ENCODE results near the gene PTGES. TPM values are rescaled to one million over a fixed set of nuclear protein-coding genes. Genes with fewer than 3 reads are reported as not detected.
"Not testable (repeated sequence)": the region's sequence is repeated elsewhere in the genome, so short reads cannot be mapped to it uniquely, and the experiment has no call there.

The PTGES gene, protein sequence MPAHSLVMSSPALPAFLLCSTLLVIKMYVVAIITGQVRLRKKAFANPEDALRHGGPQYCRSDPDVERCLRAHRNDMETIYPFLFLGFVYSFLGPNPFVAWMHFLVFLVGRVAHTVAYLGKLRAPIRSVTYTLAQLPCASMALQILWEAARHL
- total RNA-seq: 0.09 and 0.12 TPM in 2 replicates

DNA sequence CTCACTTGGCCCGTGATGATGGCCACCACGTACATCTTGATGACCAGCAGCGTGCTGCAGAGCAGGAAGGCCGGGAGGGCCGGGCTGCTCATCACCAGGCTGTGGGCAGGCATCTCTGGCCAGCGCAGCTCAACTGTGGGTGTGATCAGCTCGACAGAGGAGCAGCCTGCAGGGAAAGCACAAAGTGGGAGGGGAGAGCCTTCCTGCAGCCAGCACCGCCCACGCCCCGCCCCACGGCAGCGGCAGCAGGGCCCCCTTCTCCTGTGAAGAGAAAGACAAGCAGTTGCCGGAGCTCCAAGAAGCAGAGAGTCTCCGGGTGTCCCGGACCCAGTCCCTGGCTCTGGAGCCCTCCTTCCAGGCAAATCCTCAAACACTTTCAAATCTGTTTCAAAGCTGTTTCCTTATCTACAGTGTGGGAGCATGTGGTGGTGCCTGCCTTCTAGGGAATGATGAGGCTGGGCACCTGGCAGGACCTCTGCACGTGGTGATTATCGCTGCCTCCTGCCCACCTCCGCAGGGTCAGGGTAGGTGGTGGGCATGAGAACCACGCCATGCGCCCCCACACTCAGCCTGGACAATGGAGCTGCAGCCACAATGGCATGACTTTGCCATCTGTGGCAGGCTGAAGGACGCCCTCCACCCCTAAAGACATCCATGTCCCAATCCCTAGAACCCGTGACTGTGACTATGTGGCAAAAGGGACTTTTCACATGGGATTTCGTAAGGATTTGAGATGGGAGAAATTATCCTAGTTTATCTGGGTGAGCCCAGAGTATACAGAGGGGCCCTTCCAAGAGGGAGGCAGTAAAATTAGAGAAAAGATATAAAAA is at the start of gene PTGES:
TSS of gene PTGES (minus strand) at position 143 of the 830 bp plus-strand sequence. CDS start at position 113, 30 bp downstream.
- intact Hi-C loops (cut with micrococcal nuclease): no loop called here
- Mint-ChIP-seq H3K27me3 (peaks cover 12% of the 10 kb centered on the region), H3K36me3 (ENCODE audit: low read depth) (no peaks in the 10 kb centered on the region), H3K4me1 (peaks cover 18% of the 10 kb centered on the region), H3K9me3 (no peaks in the 10 kb centered on the region), H3K4me3 (peak within 1 kb of the TSS; percentile 37), H3K27ac (no peak within 1 kb of the TSS)
- DNase-seq: peak; percentile 89

DNA sequence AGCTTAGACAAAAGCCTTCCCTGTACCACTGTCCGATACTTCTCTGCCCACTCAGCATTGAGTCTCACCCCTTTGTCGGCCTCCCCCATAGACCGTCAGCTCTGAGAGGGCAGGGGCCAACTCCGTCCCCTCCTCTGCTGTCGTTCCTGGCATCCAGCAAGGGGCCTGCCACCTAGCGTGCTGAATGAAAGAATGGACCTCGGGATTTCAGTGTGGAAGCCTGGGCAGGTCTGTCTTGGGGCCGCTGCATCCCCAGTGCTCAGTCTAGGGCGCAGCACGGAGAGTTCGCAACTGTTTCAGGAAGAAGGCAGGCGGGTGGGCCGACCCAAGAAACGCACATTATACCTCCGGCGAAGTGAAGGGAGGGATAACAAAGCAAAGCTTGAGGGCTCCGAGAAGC is 48.7 kb upstream of the PTGES start:
- intact Hi-C loops (cut with micrococcal nuclease): no loop called here
- peaks cover 16% of the 10 kb centered on the region for H3K36me3 Mint-ChIP-seq (ENCODE audit: low read depth)
- peaks cover 20% of the 10 kb centered on the region for H3K4me1 Mint-ChIP-seq
- peak overlapping the region; percentile 62 for H3K4me3 Mint-ChIP-seq
- no peaks in the 10 kb centered on the region for H3K9me3 Mint-ChIP-seq
- no peaks in the 10 kb centered on the region for H3K27me3 Mint-ChIP-seq
- H3K27ac Mint-ChIP-seq: peak overlapping the region; percentile 7
- no peak for DNase-seq

DNA sequence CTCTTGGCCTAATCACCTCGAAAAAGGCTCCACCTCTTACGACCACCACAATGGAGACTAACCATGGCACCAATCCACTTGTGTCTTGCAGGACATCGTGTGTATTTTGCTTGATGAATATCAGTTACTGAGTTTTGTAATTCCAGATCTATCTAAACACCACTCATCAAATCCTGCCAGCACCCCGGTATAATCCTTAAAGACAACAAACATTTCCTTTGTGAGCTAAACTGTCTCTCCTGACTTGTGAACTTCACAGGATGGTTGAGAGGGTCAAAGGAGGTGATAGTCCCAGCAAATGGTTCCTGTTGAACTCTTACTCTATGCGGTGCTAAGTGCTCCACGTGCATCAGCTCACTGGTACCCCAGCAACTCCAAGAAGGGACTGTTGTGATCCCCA is 46.1 kb upstream of the PTGES start:
- H3K36me3 Mint-ChIP-seq (ENCODE audit: low read depth): peaks cover 2% of the 10 kb centered on the region
- H3K9me3 Mint-ChIP-seq: no peaks in the 10 kb centered on the region
- DNase-seq: no peak
- H3K27me3 Mint-ChIP-seq: peaks cover 4% of the 10 kb centered on the region
- no peak overlapping the region for H3K4me3 Mint-ChIP-seq
- intact Hi-C loops (cut with micrococcal nuclease): no loop called here
- peaks cover 5% of the 10 kb centered on the region for H3K4me1 Mint-ChIP-seq
- no peak overlapping the region for H3K27ac Mint-ChIP-seq

DNA sequence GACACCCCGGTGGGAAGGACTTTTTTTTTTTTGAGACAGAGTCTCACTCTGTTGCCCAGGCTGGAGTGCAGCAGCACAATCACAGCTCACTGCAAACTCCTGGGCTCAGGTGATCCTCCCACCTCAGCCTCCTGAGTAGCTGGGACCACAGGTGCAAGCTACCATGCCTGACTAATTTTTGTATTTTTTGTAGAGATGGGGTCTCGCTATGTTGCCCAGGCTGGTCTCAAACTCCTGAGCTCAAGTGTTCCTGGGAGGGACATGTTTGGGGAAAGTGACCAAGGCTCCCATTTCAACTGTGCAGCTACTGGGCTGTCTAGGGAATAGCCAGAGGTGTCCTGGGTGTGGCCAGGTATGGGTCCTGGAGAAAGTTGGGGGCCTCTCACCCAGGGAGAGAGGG is 43.2 kb upstream of the PTGES start:
- H3K4me3 Mint-ChIP-seq; intact Hi-C loops (cut with micrococcal nuclease); H3K9me3 Mint-ChIP-seq: not testable (repeated sequence)

DNA sequence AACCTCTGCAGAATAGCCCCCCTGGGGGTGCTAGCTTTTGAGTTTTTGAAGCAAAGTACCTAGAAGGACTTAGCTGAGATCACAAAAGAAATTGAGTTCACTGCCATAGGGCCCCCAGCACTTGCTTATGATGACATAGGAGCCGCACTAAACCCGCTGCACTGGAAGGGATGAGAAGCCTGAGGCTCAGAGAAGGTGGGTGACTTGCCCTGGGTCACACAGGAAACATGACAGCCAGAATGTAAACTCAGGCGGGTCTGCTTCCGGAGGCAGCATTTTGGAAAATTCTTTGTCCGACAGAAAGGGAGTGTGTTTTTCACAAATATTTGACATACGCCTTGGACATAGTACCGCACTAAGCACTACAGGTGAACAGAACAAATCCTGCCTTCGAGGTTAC is 41.7 kb upstream of the PTGES start:
- DNase-seq: no peak
- Mint-ChIP-seq H3K9me3 (no peaks in the 10 kb centered on the region), H3K27me3 (peaks cover 8% of the 10 kb centered on the region), H3K27ac (no peak overlapping the region), H3K36me3 (ENCODE audit: low read depth) (no peaks in the 10 kb centered on the region), H3K4me3 (no peak overlapping the region), H3K4me1 (peaks cover 5% of the 10 kb centered on the region)
- intact Hi-C loops (cut with micrococcal nuclease): no loop called here

More for the DNA sequence above, 43.2 kb upstream of the PTGES start:
- not testable (repeated sequence) for DNase-seq; H3K4me1 Mint-ChIP-seq; H3K36me3 Mint-ChIP-seq (ENCODE audit: low read depth); H3K27ac Mint-ChIP-seq; H3K27me3 Mint-ChIP-seq

DNA sequence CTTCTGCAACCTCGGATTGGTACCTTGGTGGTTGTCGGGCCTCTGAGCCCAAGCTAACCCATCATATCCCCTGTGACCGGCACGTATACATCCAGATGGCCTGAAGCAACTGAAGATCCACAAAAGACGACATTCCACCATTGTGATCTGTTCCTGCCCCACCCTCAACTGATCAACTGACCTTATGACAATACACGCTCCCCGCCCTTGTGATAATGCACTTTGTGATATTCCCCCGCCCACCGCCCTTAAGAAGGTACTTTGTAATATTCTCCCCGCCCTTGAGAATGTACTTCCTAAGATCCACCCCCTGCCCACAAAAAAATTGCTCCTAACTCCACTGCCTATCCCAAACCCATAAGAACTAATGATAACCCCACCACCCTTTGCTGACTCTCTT is 33.6 kb upstream of the PTGES start:
- peaks cover 9% of the 10 kb centered on the region for H3K4me1 Mint-ChIP-seq
- H3K36me3 Mint-ChIP-seq (ENCODE audit: low read depth): no peaks in the 10 kb centered on the region
- H3K27me3 Mint-ChIP-seq: peaks cover 20% of the 10 kb centered on the region
- H3K27ac Mint-ChIP-seq: no peak overlapping the region
- H3K9me3 Mint-ChIP-seq: no peaks in the 10 kb centered on the region
- intact Hi-C loops (cut with micrococcal nuclease): no loop called here
- DNase-seq: no peak
- no peak overlapping the region for H3K4me3 Mint-ChIP-seq

DNA sequence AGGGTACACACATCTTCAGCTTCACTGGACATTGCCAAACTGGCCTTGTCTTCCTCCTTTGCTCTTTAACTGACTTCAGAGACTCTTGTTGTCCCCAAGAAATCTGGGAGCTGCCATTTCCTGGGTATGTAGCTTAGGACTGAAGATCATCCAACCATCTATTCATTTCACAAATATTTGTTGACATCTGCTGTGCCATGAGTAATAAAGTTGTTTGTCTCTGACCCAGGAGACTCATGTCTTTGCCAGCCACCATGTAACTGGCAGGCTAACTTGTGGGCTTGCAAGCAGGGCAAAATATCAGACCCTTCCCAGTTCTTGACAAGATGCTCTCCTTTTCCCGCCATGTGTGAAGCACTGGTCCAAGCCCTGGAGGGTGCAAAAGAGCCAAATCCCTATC is 33.0 kb upstream of the PTGES start:
- DNase-seq: no peak
- no peaks in the 10 kb centered on the region for H3K36me3 Mint-ChIP-seq (ENCODE audit: low read depth)
- no peak overlapping the region for H3K27ac Mint-ChIP-seq
- H3K4me3 Mint-ChIP-seq: no peak overlapping the region
- peaks cover 20% of the 10 kb centered on the region for H3K27me3 Mint-ChIP-seq
- H3K9me3 Mint-ChIP-seq: no peaks in the 10 kb centered on the region
- peaks cover 9% of the 10 kb centered on the region for H3K4me1 Mint-ChIP-seq
- intact Hi-C loops (cut with micrococcal nuclease): no loop called here

DNA sequence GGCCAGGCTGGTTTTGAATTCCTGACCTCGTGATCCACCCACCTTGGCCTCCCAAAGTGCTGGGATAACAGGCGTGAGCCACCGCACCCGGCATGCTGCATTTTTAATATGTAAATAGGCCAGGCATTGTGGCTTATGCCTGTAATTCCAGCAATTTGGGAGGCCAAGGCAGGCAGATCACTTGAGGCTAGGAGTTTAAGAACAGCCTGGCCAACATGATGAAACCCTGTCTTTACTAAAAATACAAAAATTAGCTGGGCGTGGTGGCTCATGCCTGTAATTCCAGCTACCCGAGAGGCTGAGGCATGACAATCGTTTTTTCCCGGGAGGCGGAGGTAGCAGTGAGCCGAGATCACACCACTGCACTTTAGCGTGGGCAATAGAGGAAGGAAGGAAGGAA is 32.1 kb upstream of the PTGES start:
- H3K9me3 Mint-ChIP-seq; DNase-seq; H3K4me1 Mint-ChIP-seq; H3K36me3 Mint-ChIP-seq (ENCODE audit: low read depth); H3K4me3 Mint-ChIP-seq; H3K27ac Mint-ChIP-seq: not testable (repeated sequence)
- intact Hi-C loops (cut with micrococcal nuclease): loop anchor here (5.0 kb wide), 1 partner anchor 653 kb away; no protein-coding TSS in a partner anchor
- H3K27me3 Mint-ChIP-seq: peaks cover 21% of the 10 kb centered on the region

DNA sequence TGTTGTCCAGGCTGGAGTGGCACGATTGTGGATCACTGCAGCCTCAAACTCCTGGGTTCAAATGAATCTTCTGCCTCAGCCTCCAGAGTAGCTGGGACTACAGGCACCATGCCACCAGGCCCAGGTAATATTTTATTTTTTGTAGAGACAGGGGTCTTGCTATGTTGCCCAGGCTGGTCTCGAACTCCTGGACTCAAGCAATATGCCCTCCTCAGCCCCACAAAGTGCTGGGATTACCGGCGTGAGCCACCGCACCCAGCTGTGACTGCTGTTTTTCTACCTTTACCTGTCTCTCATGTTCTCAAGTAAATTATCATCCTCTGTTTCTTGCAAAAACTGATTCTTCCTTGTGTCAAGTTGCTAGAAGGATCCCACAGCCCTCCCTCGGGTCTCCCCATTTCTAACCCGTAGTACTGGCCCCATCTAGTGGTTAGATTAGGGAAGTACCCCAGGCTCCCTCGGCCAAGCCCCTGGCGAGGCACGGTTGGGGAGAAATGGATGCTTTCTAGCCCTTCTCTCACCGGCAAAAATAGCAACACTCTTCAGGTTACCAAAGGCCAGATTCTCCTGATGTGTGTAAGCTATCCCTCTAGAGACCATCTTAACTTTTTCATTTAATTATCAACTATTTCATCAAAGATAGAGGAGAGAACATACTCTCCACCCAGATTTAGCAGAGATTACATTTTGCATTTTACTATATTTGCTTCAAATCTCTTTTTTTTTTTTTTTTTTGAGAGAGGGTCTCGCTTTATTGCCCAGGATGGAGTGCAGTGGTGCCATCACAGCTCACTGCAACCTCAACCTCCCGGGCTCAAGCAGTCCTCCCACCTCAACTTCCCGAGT is 30.9 kb upstream of the PTGES start:
- H3K4me3 Mint-ChIP-seq: no peak overlapping the region
- no peak overlapping the region for H3K27ac Mint-ChIP-seq
- H3K36me3 Mint-ChIP-seq (ENCODE audit: low read depth): no peaks in the 10 kb centered on the region
- H3K27me3 Mint-ChIP-seq: peaks cover 24% of the 10 kb centered on the region
- intact Hi-C loops (cut with micrococcal nuclease): loop anchor here (1.0 to 5.0 kb wide), 3 partner anchors 46 to 651 kb away; partner anchors contain the start of gene ASB6
- peaks cover 4% of the 10 kb centered on the region for H3K4me1 Mint-ChIP-seq
- H3K9me3 Mint-ChIP-seq: no peaks in the 10 kb centered on the region
- peak; percentile 94 for DNase-seq

DNA sequence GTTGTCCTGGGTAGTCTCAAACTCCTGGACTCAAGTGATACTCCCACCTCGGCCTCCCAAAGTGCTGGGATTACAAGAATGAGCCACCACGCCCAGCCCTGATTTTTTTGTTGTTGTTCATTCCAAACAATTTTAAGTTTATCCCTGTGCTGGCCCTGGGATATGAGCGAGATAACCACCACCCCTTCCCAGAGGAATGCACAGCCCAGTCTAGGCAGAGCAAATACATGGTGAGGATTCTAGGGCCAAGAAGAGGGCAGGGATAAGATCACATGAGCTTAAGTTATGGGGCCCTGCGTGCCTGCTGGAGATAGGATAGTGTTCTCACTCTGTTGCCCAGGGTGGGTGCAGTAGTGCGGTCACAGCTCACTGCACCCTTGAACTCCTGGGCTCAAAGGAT is 29.1 kb upstream of the PTGES start:
- peaks cover 25% of the 10 kb centered on the region for H3K27me3 Mint-ChIP-seq
- intact Hi-C loops (cut with micrococcal nuclease): loop anchor here (2.0 to 5.0 kb wide), 2 partner anchors 139 to 650 kb away; partner anchors contain the start of gene ASB6
- DNase-seq: no peak
- no peaks in the 10 kb centered on the region for H3K36me3 Mint-ChIP-seq (ENCODE audit: low read depth)
- H3K4me1 Mint-ChIP-seq: peaks cover 13% of the 10 kb centered on the region
- no peak overlapping the region for H3K4me3 Mint-ChIP-seq
- no peak overlapping the region for H3K27ac Mint-ChIP-seq
- H3K9me3 Mint-ChIP-seq: no peaks in the 10 kb centered on the region

DNA sequence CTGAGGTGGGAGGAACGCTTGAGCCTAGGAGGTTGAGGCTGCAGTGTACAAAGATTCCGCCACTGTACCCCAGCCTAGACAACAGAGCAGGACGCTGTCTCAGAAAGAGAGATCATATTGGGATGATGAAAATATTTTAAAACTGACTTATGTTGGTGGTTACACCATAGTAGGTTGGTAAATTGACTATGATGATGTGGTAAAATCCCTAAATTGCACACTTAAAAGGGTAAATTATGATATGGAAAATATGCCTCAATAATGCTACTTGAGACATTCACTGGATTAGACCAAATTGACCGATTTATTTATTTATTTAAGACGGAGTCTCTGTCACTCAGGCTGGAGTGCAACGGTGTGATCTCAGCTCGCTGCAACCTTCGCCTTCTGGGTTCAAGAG is 28.3 kb upstream of the PTGES start:
- Mint-ChIP-seq H3K9me3 (no peaks in the 10 kb centered on the region), H3K36me3 (ENCODE audit: low read depth) (no peaks in the 10 kb centered on the region), H3K27ac (no peak overlapping the region), H3K4me3 (no peak overlapping the region), H3K27me3 (peaks cover 19% of the 10 kb centered on the region), H3K4me1 (peaks cover 16% of the 10 kb centered on the region)
- no peak for DNase-seq
- intact Hi-C loops (cut with micrococcal nuclease): loop anchor here (5.0 kb wide), 1 partner anchor 649 kb away; no protein-coding TSS in a partner anchor

DNA sequence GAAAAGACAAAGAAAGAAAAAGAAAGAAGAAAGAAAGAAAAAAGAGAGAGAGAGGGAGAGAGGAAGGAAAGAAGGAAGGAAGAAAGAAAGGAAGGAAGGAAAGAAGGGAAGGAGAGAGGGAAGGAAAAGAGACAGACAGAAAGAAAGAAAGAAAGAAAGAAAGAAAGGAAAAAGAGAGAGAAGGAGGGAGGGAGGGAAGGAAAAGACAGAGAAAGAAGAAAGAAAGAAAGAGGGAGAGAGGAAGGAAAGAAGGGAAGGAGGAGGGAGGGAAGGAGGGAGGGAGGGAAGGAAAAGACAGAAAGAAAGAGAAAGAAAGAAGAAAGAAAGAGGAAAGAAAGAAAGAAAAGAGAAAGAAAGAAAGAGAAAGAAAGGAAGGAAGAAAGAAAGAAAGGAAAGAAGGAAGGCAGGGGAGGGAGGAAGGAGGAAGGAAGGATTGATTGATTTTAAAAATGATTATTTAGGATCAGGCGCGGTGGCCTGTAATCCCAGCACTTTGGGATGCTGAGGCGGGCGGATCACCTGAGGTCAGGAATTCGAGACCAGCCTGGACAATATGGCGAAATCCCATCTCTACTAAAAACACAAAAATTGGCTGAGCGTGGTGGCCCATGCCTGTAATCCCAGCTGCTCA is 26.8 kb upstream of the PTGES start:
- H3K36me3 Mint-ChIP-seq (ENCODE audit: low read depth): no peaks in the 10 kb centered on the region
- H3K9me3 Mint-ChIP-seq: no peaks in the 10 kb centered on the region
- H3K4me3 Mint-ChIP-seq: no peak overlapping the region
- H3K4me1 Mint-ChIP-seq: peaks cover 16% of the 10 kb centered on the region
- no peak for DNase-seq
- H3K27me3 Mint-ChIP-seq: peaks cover 18% of the 10 kb centered on the region
- intact Hi-C loops (cut with micrococcal nuclease): loop anchor here (5.0 kb wide), 1 partner anchor 647 kb away; no protein-coding TSS in a partner anchor
- H3K27ac Mint-ChIP-seq: no peak overlapping the region

DNA sequence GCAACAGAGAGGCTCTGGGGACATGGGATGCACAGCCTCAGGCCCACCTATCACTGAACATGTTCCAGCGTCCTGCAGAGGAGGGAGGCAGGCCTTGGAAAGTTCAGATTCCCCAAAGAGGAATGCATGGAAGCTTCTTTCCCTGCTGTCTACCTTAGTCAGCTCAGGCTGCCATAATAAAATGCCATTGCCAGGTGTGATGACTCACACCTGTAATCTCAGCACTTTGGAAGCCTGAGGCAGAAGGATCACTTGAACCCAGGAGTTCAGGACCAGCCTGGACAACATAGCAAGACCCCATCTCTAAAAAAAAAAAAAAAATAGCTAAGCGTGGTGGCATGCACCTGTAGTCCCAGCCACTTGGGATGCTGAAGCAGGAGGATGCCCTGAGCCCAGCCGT is 25.6 kb upstream of the PTGES start:
- no peak overlapping the region for H3K4me3 Mint-ChIP-seq
- H3K36me3 Mint-ChIP-seq (ENCODE audit: low read depth): no peaks in the 10 kb centered on the region
- peaks cover 12% of the 10 kb centered on the region for H3K4me1 Mint-ChIP-seq
- intact Hi-C loops (cut with micrococcal nuclease): no loop called here
- DNase-seq: no peak
- peaks cover 18% of the 10 kb centered on the region for H3K27me3 Mint-ChIP-seq
- H3K27ac Mint-ChIP-seq: no peak overlapping the region
- no peaks in the 10 kb centered on the region for H3K9me3 Mint-ChIP-seq
